Neural progenitor cell (in vitro differentiated cells): Measurements from ENCODE around the gene ZBTB20.

ENCODE experiments used
- CTCF ChIP-seq: fragments of 200-600 bp; sonication (generic); IDR thresholded peaks from 2 replicates; pipeline ENCODE4 v1.5.1; 2017; ENCODE audit warnings: antibody characterized with exemption, mild to moderate bottlenecking
- EZH2phosphoT487 ChIP-seq: fragments of 200-600 bp; sonication (generic); IDR thresholded peaks from 2 replicates; pipeline ENCODE4 v1.6.1; 2017; ENCODE audit warnings: antibody characterized with exemption

- no peak for TF ChIP-seq CTCF
- no peak for TF ChIP-seq EZH2phosphoT487
Measured at GRCh38 chr3:114770874-114771273, 376.2 kb downstream of the ZBTB20 start.
